HEK293T (cell line): Measurements from ENCODE around the gene PIGW.

ENCODE experiments used
- ARNT ChIP-seq: fragments of 450-650 bp; IDR thresholded peaks from 2 replicates; pipeline ENCODE4 v1.6.1; 2017; ENCODE audit warnings: mild to moderate bottlenecking
- CTBP1 ChIP-seq: fragments of 450-650 bp; IDR thresholded peaks from 2 replicates; pipeline ENCODE4 v1.6.1; 2016; ENCODE audit warnings: borderline replicate concordance
- ELF4 ChIP-seq: fragments of 450-650 bp; IDR thresholded peaks from 2 replicates; pipeline ENCODE4 v1.6.1; 2017; ENCODE audit warnings: antibody characterized with exemption
- FOXA1 ChIP-seq: fragments of 450-650 bp; IDR thresholded peaks from 2 replicates; pipeline ENCODE4 v1.6.1; 2016; ENCODE audit warnings: mild to moderate bottlenecking
- FOXK2 ChIP-seq: fragments of 450-650 bp; IDR thresholded peaks from 2 replicates; pipeline ENCODE4 v1.6.1; 2016; ENCODE audit warnings: mild to moderate bottlenecking
- FOXM1 ChIP-seq: fragments of 450-650 bp; IDR thresholded peaks from 2 replicates; pipeline ENCODE4 v1.6.1; 2017; ENCODE audit warnings: mild to moderate bottlenecking, borderline replicate concordance
- NFRKB ChIP-seq: fragments of 450-650 bp; IDR thresholded peaks from 2 replicates; pipeline ENCODE4 v1.6.1; 2016; ENCODE audit warnings: mild to moderate bottlenecking, moderate library complexity
- TARDBP ChIP-seq: fragments of 450-650 bp; IDR thresholded peaks from 2 replicates; pipeline ENCODE4 v1.6.1; 2016
- ZNF384 ChIP-seq: fragments of 450-650 bp; IDR thresholded peaks from 2 replicates; pipeline ENCODE4 v1.6.1; 2016
- TF ChIP-seq, protein P1 (sequence below): fragments of 450-650 bp; IDR thresholded peaks from 2 replicates; pipeline ENCODE4 v1.6.1; 2016

DNA sequence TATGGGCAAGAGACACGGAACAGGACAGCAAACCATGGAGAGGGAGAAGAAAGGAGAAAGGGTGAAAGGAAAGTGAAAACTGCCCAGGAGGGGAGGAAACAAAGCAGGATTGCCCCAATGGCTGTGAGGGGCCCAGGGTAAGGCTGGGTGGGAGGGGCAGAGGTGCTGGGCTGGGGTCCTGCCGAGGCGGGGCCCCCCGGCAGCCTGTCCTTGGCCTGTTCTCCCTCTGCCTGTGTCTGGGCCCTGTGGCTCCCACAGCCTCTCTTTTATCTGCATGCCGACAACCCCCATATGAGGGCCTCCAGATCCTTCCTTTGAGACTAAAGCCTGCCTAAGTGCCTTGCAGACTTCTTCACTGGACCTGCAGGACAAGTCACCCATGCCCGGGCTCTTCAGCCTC is 32.8 kb upstream of the PIGW start:
- TF ChIP-seq NFRKB (no peak), CTBP1 (no peak), FOXA1 (no peak), ZNF384 (no peak), ELF4 (no peak), FOXK2 (no peak), TARDBP (no peak), FOXM1 (no peak), ARNT (no peak)
- TF ChIP-seq, protein P1, sequence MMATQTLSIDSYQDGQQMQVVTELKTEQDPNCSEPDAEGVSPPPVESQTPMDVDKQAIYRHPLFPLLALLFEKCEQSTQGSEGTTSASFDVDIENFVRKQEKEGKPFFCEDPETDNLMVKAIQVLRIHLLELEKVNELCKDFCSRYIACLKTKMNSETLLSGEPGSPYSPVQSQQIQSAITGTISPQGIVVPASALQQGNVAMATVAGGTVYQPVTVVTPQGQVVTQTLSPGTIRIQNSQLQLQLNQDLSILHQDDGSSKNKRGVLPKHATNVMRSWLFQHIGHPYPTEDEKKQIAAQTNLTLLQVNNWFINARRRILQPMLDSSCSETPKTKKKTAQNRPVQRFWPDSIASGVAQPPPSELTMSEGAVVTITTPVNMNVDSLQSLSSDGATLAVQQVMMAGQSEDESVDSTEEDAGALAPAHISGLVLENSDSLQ = no peak
